HEK293T (cell line): ENCODE data around the gene TMPRSS9.

Experiments
- ARNT ChIP-seq: fragments of 450-650 bp; IDR thresholded peaks from 2 replicates; pipeline ENCODE4 v1.6.1; 2017; ENCODE audit warnings: mild to moderate bottlenecking
- ELF4 ChIP-seq: fragments of 450-650 bp; IDR thresholded peaks from 2 replicates; pipeline ENCODE4 v1.6.1; 2017; ENCODE audit warnings: antibody characterized with exemption
- FOXA1 ChIP-seq: fragments of 450-650 bp; IDR thresholded peaks from 2 replicates; pipeline ENCODE4 v1.6.1; 2016; ENCODE audit warnings: mild to moderate bottlenecking
- FOXM1 ChIP-seq: fragments of 450-650 bp; IDR thresholded peaks from 2 replicates; pipeline ENCODE4 v1.6.1; 2017; ENCODE audit warnings: mild to moderate bottlenecking, borderline replicate concordance
- L3MBTL2 ChIP-seq: fragments of 450-650 bp; conservative IDR thresholded peaks from 2 replicates; pipeline ENCODE4 v1.6.1; 2016; ENCODE audit warnings: mild to moderate bottlenecking
- NFRKB ChIP-seq: fragments of 450-650 bp; IDR thresholded peaks from 2 replicates; pipeline ENCODE4 v1.6.1; 2016; ENCODE audit warnings: mild to moderate bottlenecking, moderate library complexity
- SP1 ChIP-seq: fragments of 450-650 bp; IDR thresholded peaks from 2 replicates; pipeline ENCODE4 v1.6.1; 2017
- SUZ12 ChIP-seq: fragments of 450-650 bp; IDR thresholded peaks from 2 replicates; pipeline ENCODE4 v1.6.1; 2016; ENCODE audit warnings: mild to moderate bottlenecking
- TARDBP ChIP-seq: fragments of 450-650 bp; IDR thresholded peaks from 2 replicates; pipeline ENCODE4 v1.6.1; 2016
- ZNF384 ChIP-seq: fragments of 450-650 bp; IDR thresholded peaks from 2 replicates; pipeline ENCODE4 v1.6.1; 2016

DNA sequence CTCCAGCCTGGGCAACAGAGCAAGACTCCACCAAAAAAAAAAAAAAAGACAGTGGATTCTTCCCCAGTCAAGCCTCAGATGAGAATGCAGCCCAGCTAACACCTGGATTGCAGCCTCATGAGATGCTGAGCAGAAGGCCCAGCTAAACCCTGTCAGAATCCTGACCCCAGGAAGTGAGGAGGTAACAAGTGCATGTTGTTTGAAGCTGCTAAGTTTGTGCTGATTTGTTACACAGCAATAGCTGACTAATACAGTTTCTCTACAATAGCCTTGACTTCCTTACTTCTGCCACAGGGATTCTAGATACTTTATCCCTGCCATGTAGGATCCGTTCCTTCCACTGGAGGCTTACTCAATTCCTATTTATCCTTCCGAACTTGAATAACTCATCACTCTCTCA is 20.5 kb downstream of the TMPRSS9 start:
- TF ChIP-seq ELF4 (no peak), NFRKB (no peak), FOXA1 (no peak), FOXM1 (no peak), ZNF384 (no peak), SP1 (no peak), TARDBP (no peak), SUZ12 (no peak), L3MBTL2 (no peak), ARNT (no peak)
